ENCODE measurements around the gene VPS9D1.

VPS9D1 gene, protein sequence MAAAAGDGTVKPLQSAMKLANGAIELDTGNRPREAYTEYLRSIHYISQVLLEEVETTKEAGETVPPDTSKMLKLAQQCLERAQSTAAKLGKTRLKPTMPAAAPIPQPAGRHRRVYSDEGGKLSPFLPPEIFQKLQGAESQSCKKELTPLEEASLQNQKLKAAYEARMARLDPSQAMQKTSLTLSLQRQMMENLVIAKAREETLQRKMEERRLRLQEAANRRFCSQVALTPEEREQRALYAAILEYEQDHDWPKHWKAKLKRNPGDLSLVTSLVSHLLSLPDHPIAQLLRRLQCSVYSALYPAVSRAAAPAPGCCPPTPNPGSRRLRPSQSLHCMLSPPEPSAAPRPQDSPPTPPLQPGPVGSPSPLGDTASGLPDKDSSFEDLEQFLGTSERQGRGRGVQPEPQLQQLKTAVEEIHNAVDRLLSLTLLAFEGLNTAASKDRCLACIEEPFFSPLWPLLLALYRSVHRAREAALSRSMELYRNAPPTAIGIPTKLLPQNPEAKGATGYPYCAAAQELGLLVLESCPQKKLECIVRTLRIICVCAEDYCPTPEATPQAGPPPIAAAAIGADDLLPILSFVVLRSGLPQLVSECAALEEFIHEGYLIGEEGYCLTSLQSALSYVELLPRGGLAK

DNA sequence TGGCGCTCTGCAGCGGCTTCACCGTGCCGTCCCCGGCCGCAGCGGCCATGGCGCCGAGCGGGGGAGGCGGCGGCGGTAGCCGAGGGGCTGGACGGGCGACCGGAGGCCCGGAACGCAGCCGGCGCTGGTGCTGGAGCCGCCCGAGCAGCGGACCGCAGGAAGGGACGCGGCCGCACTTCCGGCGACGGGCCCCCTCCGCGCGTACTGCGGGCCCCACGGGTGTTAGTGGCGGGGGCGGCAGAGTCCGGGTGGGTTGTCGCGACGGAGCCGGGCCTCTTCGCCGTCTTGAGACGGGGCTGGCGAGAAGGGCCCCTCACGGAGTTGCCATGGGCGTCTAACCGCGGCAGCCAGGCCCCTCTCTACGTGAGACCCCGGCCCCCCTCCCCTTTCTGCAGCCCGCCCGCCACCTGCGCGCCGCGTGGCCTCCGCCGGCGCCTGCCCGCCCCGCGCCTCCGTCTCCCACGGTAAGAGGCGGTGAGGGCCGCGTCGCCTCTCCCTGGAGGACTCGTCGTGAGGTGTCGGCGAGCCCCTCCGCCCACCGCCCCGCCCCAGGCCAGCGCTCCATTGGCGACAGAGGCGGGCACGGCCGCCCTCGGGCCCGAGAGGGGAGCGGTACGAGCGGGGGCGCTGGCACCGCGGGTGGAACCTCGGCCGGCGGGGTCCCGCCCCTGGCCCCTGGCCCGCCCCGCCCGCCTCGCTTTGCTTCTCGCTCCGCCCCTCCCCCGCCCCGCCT lies at the start of gene VPS9D1, which contains the start of gene ZNF276:
Gene VPS9D1 (minus strand): TSS at position 86 of the 733 bp plus-strand sequence. CDS start 37 bp downstream, at position 49.
Gene ZNF276 (plus strand): TSS at position 725 of the 733 bp plus-strand sequence. CDS start 104 bp downstream, outside the sequence.
- Histone ChIP-seq H3K9ac (ENCODE audit: low read length) (peak within 1 kb of the TSS; percentile 86), H3K36me3 (ENCODE audit: control insufficient read depth, insufficient read depth, low read length) (peaks cover 22% of the 10 kb centered on the region), H3K9me3 (ENCODE audit: control insufficient read depth, insufficient read depth, low read depth, low read length) (no peaks in the 10 kb centered on the region), H3K27ac (ENCODE audit: low read depth, low read length) (peak within 1 kb of the TSS; percentile 68; the same call in 1 of the 2 replicates), H3K4me1 (ENCODE audit: control insufficient read depth, insufficient read depth, low read length) (peaks cover 8% of the 10 kb centered on the region), H3K4me3 (ENCODE audit: low read depth, low read length) (peak within 1 kb of the TSS; percentile 86), H3K27me3 (ENCODE audit: control insufficient read depth, insufficient read depth, low read length) (peaks cover 31% of the 10 kb centered on the region)

DNA sequence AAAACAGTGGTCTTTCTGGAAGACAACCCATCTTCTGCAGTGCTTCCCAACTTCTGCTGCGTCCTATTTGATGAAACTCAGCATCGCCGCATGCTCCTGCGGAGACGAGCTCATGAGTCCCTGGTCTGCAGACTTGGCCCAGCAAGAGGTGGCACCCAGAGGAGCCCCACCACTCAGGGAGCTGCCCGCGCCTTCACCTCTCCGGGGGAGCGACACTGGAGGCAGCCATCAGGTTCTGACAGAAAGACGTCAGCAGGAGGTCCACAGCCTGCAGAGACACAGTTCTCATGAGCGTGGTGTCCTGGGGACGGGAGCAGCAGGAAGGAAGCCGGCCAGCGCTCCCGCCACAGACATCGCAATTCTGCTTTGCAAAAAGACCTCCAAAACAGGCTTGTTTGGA lies 49.7 kb upstream of the VPS9D1 start:
- Histone ChIP-seq H3K9me3 (ENCODE audit: control insufficient read depth, insufficient read depth, low read depth, low read length) (no peaks in the 10 kb centered on the region), H3K4me1 (ENCODE audit: control insufficient read depth, insufficient read depth, low read length) (no peaks in the 10 kb centered on the region), H3K27me3 (ENCODE audit: control insufficient read depth, insufficient read depth, low read length) (no peaks in the 10 kb centered on the region), H3K4me3 (ENCODE audit: low read depth, low read length) (no peak overlapping the region), H3K27ac (ENCODE audit: low read depth, low read length) (no peak overlapping the region), H3K36me3 (ENCODE audit: control insufficient read depth, insufficient read depth, low read length) (peaks cover 93% of the 10 kb centered on the region), H3K9ac (ENCODE audit: low read length) (no peak overlapping the region)

DNA sequence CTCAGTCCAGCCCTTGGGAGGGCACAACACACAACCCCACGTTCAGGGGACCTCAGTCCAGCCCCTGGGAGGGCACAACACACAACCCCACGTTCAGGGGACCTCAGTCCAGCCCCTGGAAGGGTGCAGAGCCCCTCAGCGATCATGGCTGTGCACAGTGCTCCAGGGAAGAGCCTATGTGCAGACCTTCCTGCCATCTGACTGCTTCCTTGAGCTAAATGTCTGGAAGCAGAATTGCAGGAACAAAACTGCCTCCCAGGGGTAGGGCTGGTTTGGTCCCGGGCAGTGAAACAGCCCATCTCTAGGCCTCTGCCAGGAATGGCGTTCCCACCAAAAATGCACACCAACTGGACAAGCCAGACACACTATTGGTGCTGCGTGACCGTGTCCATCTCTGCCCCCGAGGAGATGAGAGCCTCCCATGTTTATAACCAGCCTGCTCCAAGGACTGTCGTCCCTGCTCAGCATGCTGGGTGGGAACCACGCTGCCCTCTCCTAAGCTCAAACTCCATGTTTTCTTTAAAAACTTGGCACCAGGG lies 44.7 kb upstream of the VPS9D1 start:
- H3K27me3 ChIP-seq (ENCODE audit: control insufficient read depth, insufficient read depth, low read length), result no peaks in the 10 kb centered on the region
- H3K9me3 ChIP-seq (ENCODE audit: control insufficient read depth, insufficient read depth, low read depth, low read length), result no peaks in the 10 kb centered on the region
- peaks cover 93% of the 10 kb centered on the region for H3K36me3 ChIP-seq (ENCODE audit: control insufficient read depth, insufficient read depth, low read length)
- no peaks in the 10 kb centered on the region for H3K4me1 ChIP-seq (ENCODE audit: control insufficient read depth, insufficient read depth, low read length)
- H3K4me3 ChIP-seq (ENCODE audit: low read depth, low read length), result no peak overlapping the region
- H3K9ac ChIP-seq (ENCODE audit: low read length), result no peak overlapping the region
- no peak overlapping the region for H3K27ac ChIP-seq (ENCODE audit: low read depth, low read length)

DNA sequence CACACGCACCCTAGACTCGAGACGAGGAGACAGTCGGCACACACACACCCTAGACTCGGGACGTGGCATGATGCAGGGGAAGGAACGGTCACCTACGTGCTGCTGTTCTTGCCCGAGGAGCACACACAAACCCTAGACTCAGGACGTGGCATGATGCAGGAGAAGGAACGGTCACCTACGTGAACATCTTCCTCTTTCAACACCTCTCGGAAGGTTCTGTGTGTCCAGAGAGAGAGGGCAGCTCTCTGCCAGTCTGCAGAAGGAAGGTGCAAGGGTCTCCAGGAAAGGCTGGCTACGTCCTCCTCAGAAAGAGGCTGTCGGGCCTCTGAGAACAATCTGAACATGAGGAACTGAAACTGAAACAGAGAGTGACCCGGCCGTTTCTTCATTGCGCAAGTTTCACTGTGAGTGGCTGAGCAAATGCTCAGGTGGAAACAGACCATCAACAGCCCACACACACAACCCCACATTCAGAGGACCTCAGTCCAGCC lies 44.1 kb upstream of the VPS9D1 start:
- H3K27ac ChIP-seq (ENCODE audit: low read depth, low read length), result no peak overlapping the region
- H3K9me3 ChIP-seq (ENCODE audit: control insufficient read depth, insufficient read depth, low read depth, low read length), result no peaks in the 10 kb centered on the region
- no peak overlapping the region for H3K9ac ChIP-seq (ENCODE audit: low read length)
- peaks cover 93% of the 10 kb centered on the region for H3K36me3 ChIP-seq (ENCODE audit: control insufficient read depth, insufficient read depth, low read length)
- no peaks in the 10 kb centered on the region for H3K27me3 ChIP-seq (ENCODE audit: control insufficient read depth, insufficient read depth, low read length)
- no peaks in the 10 kb centered on the region for H3K4me1 ChIP-seq (ENCODE audit: control insufficient read depth, insufficient read depth, low read length)
- no peak overlapping the region for H3K4me3 ChIP-seq (ENCODE audit: low read depth, low read length)

DNA sequence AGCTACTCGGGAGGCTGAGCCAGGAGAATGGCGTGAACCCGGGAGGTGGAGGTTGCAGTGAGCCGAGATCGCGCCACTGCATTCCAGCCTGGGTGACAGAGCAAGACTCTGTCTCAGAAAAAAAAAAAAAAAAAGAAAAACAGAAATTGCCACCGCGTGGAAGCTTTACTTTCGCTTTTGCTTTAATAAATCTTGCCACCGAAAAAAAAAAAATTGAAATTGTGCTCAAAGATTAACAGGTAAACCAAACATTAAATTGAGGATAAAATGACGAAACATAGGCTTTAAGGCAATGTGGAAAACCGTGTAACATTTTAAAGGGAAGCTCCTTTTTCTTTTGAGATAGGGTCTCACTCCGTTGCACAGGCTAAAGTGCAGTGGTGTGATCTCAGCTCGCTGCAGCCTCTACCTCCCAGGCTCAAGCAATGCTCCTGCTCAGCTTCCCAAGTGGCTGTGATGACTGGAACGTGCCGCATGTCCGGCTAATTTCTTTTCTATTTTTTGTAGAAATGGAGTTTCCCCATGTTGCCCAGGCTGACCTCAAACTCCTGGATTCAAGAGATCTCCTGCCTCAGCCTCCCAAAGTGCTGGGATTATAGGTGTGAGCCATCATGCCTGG lies 40.7 kb upstream of the VPS9D1 start:
- no peaks in the 10 kb centered on the region for H3K4me1 ChIP-seq (ENCODE audit: control insufficient read depth, insufficient read depth, low read length)
- H3K27ac ChIP-seq (ENCODE audit: low read depth, low read length), result no peak overlapping the region
- no peak overlapping the region for H3K9ac ChIP-seq (ENCODE audit: low read length)
- no peaks in the 10 kb centered on the region for H3K9me3 ChIP-seq (ENCODE audit: control insufficient read depth, insufficient read depth, low read depth, low read length)
- no peak overlapping the region for H3K4me3 ChIP-seq (ENCODE audit: low read depth, low read length)
- H3K36me3 ChIP-seq (ENCODE audit: control insufficient read depth, insufficient read depth, low read length), result peaks cover 92% of the 10 kb centered on the region
- H3K27me3 ChIP-seq (ENCODE audit: control insufficient read depth, insufficient read depth, low read length), result no peaks in the 10 kb centered on the region

DNA sequence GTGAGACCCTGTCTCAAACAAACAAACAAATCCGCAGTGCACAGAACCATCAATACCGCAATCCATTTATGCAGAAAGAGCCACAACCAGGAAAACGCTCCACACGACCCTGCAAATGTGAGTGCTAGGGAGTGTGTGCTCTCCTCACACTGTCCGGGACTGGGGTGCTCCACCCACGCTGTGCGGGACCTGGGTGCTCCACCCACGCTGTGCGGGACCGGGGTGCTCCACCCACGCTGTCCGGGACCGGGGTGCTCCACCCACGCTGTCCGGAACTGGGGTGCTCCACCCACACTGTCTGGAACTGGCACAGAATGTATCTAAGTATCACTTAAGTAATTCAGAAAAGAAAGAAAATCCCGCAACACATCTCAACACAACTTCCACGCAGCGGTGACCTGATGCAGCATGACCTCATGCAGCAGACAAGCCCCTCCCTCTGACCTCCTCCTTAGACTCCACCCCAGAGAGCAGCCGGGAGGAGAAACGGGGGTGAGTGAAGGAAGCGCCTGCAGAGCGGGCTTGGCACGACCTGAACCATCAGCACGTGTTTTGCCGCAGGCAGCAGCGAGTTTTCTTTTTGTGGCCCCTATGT lies 39.1 kb upstream of the VPS9D1 start:
- H3K27me3 ChIP-seq (ENCODE audit: control insufficient read depth, insufficient read depth, low read length), result no peaks in the 10 kb centered on the region
- H3K9ac ChIP-seq (ENCODE audit: low read length), result no peak overlapping the region
- H3K36me3 ChIP-seq (ENCODE audit: control insufficient read depth, insufficient read depth, low read length), result peaks cover 92% of the 10 kb centered on the region
- H3K27ac ChIP-seq (ENCODE audit: low read depth, low read length), result no peak overlapping the region
- no peak overlapping the region for H3K4me3 ChIP-seq (ENCODE audit: low read depth, low read length)
- H3K4me1 ChIP-seq (ENCODE audit: control insufficient read depth, insufficient read depth, low read length), result no peaks in the 10 kb centered on the region
- H3K9me3 ChIP-seq (ENCODE audit: control insufficient read depth, insufficient read depth, low read depth, low read length), result no peaks in the 10 kb centered on the region

DNA sequence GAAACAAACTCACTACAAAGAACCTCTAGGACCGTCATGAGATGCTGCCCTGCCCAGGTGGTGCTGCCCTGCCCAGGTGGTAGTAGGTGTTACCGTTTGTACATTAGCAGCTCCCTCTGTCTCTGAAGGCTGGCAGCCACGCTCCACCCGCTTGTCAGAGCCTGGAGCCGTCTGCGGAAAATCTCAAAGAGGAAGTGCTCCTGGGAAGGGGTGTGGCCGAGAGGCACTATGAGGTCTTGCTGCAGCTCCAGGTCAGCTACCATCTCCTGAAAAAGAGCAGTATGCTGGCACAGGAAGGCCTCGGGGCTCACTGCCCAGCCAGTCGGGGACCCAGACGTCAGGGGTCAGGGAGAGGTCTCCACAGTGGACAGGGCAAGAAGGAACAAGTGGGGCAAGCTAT lies 28.9 kb upstream of the VPS9D1 start:
- no peak overlapping the region for H3K4me3 ChIP-seq (ENCODE audit: low read depth, low read length)
- no peak overlapping the region for H3K9ac ChIP-seq (ENCODE audit: low read length)
- H3K36me3 ChIP-seq (ENCODE audit: control insufficient read depth, insufficient read depth, low read length), result peaks cover 82% of the 10 kb centered on the region

DNA sequence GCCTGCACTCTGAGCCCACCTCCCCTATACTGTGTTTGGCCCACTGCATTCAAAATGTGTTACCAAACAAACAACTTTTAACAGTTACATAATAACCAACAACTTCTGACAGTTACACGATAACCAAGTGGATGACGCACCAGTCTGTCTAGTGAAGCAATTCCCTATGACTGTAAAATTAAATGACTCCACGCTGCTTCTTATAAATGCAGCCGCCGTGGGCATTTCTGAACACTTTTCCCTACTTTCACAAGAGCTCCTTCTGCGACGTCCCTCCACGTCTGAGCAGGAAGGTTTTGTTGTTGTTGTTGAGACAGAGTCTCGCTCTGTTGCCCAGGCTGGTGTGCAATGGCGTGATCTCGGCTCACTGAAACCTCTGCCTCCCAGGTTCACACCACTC lies 28.2 kb upstream of the VPS9D1 start:
- no peaks in the 10 kb centered on the region for H3K9me3 ChIP-seq (ENCODE audit: control insufficient read depth, insufficient read depth, low read depth, low read length)
- H3K36me3 ChIP-seq (ENCODE audit: control insufficient read depth, insufficient read depth, low read length), result peaks cover 87% of the 10 kb centered on the region
- H3K4me3 ChIP-seq (ENCODE audit: low read depth, low read length), result no peak overlapping the region
- H3K4me1 ChIP-seq (ENCODE audit: control insufficient read depth, insufficient read depth, low read length), result no peaks in the 10 kb centered on the region
- H3K9ac ChIP-seq (ENCODE audit: low read length), result no peak overlapping the region
- H3K27me3 ChIP-seq (ENCODE audit: control insufficient read depth, insufficient read depth, low read length), result no peaks in the 10 kb centered on the region
- H3K27ac ChIP-seq (ENCODE audit: low read depth, low read length), result no peak overlapping the region

More for the DNA sequence above, 28.9 kb upstream of the VPS9D1 start:
- no peaks in the 10 kb centered on the region for H3K4me1 ChIP-seq (ENCODE audit: control insufficient read depth, insufficient read depth, low read length)
- H3K9me3 ChIP-seq (ENCODE audit: control insufficient read depth, insufficient read depth, low read depth, low read length), result no peaks in the 10 kb centered on the region
- H3K27ac ChIP-seq (ENCODE audit: low read depth, low read length), result no peak overlapping the region
- no peaks in the 10 kb centered on the region for H3K27me3 ChIP-seq (ENCODE audit: control insufficient read depth, insufficient read depth, low read length)

DNA sequence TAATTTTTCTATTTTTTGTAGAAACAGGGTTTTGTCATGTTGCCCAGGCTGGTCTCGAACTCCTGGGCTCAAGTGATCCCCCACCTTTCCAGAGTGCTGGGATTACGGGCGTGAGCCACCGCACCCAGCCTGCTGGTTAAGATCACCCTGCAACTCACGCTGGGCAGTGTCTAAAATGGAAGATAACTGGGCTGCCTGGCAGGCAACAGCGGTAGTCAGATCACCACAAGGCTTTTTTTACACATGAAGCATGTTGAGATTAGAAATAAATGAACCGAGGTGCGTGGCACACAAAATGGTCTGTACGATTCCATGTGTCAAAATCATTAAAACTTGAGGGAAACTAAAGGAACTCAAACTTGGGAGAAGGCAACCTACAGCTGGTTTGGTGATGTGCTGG lies 27.4 kb upstream of the VPS9D1 start:
- Histone ChIP-seq H3K27ac (ENCODE audit: low read depth, low read length) (no peak overlapping the region), H3K9ac (ENCODE audit: low read length) (no peak overlapping the region), H3K36me3 (ENCODE audit: control insufficient read depth, insufficient read depth, low read length) (peaks cover 90% of the 10 kb centered on the region), H3K4me1 (ENCODE audit: control insufficient read depth, insufficient read depth, low read length) (no peaks in the 10 kb centered on the region), H3K9me3 (ENCODE audit: control insufficient read depth, insufficient read depth, low read depth, low read length) (no peaks in the 10 kb centered on the region), H3K4me3 (ENCODE audit: low read depth, low read length) (no peak overlapping the region), H3K27me3 (ENCODE audit: control insufficient read depth, insufficient read depth, low read length) (no peaks in the 10 kb centered on the region)

DNA sequence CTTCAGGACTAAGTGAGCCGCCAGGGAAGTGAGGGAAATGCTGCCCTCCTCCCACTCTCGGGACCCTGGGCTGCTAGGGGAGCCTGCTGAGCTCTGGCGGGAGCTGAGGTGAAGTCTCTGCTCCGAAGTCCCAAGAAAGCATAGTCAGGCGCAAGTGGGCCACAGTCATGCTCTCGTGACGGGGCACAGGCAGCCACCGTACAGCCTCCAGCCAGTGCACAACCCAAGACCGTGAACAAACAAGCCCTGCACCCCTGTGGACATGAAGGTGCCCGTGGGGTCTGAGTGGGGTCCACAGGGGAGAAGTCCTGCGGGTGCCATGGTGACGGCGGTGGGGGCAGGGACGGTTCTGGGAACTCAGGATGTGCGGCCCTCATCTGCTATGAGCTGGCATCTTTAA lies 25.3 kb upstream of the VPS9D1 start:
- no peak overlapping the region for H3K4me3 ChIP-seq (ENCODE audit: low read depth, low read length)
- peaks cover 94% of the 10 kb centered on the region for H3K36me3 ChIP-seq (ENCODE audit: control insufficient read depth, insufficient read depth, low read length)
- no peak overlapping the region for H3K27ac ChIP-seq (ENCODE audit: low read depth, low read length)
- H3K4me1 ChIP-seq (ENCODE audit: control insufficient read depth, insufficient read depth, low read length), result no peaks in the 10 kb centered on the region
- no peaks in the 10 kb centered on the region for H3K27me3 ChIP-seq (ENCODE audit: control insufficient read depth, insufficient read depth, low read length)
- no peaks in the 10 kb centered on the region for H3K9me3 ChIP-seq (ENCODE audit: control insufficient read depth, insufficient read depth, low read depth, low read length)
- H3K9ac ChIP-seq (ENCODE audit: low read length), result no peak overlapping the region

Measured in HUES6 (cell line).